Osteoblast (primary cell): ENCODE measurements around the gene RNF212. TPM values are rescaled to one million over a fixed set of nuclear protein-coding genes. Genes with fewer than 3 reads are reported as not detected.

Experiments
- DNase-seq: peaks from one replicate; pipeline ENCODE4 v3.0.0; 2011; ENCODE audit warnings: low spot score, mixed read lengths; ENCODE audit not compliant: insufficient read length; ENCODE audit errors: missing footprints
- H2AFZ ChIP-seq: 2 replicates; pipeline ENCODE4 v1.6.0; 2011; ENCODE audit warnings: mild to moderate bottlenecking, low read length
- H3K27ac ChIP-seq: 2 replicates; pipeline ENCODE4 v1.5.1; 2011; ENCODE audit warnings: mild to moderate bottlenecking, low read depth, low read length, moderate library complexity
- H3K27me3 ChIP-seq: 2 replicates; pipeline ENCODE4 v1.6.0; 2012; ENCODE audit warnings: mild to moderate bottlenecking, control low read depth, inconsistent platforms, low read length, moderate library complexity; ENCODE audit not compliant: insufficient read depth
- H3K36me3 ChIP-seq: 2 replicates; pipeline ENCODE4 v1.5.1; 2011; ENCODE audit warnings: mild to moderate bottlenecking, low read length, control low read depth, moderate library complexity; ENCODE audit not compliant: insufficient read depth
- H3K4me1 ChIP-seq: 2 replicates; pipeline ENCODE4 v1.5.1; 2011; ENCODE audit warnings: mild to moderate bottlenecking, low read length, control low read depth, moderate library complexity; ENCODE audit not compliant: insufficient read depth
- H3K4me2 ChIP-seq: 2 replicates; pipeline ENCODE4 v1.6.0; 2011; ENCODE audit warnings: mild to moderate bottlenecking, low read length; ENCODE audit not compliant: insufficient read depth
- H3K4me3 ChIP-seq: fragments of 200-600 bp; sonication (generic); 3 replicates; pipeline ENCODE4 v1.5.1; 2012; ENCODE audit warnings: mild to moderate bottlenecking, low read length, inconsistent platforms; ENCODE audit not compliant: insufficient read depth
- H3K79me2 ChIP-seq: 2 replicates; pipeline ENCODE4 v1.6.0; 2012; ENCODE audit warnings: mild to moderate bottlenecking, low read length, control low read depth, inconsistent platforms; ENCODE audit not compliant: insufficient read depth
- H3K9me3 ChIP-seq: 2 replicates; pipeline ENCODE4 v1.5.1; 2011; ENCODE audit warnings: low read depth, low read length, control low read depth
- H4K20me1 ChIP-seq: 2 replicates; pipeline ENCODE4 v1.6.0; 2012; ENCODE audit warnings: mild to moderate bottlenecking, low read length, control low read depth; ENCODE audit not compliant: insufficient read depth
- total RNA-seq: library from RNA; depleted of rRNA; stranded (reverse); fragments of >200 nt; gene quantifications from 2 replicates; pipeline ENCODE4 v1.2.3, GENCODE V29; 2012
- TF ChIP-seq, protein P1 (sequence below): IDR thresholded peaks from 2 replicates; pipeline ENCODE4 v1.5.1; 2011; ENCODE audit warnings: mild to moderate bottlenecking, low read depth, low read length, moderate library complexity; ENCODE audit errors: extremely low read depth

The RNF212 gene
- total RNA-seq, 1 donor: 7.6 TPM

DNA sequence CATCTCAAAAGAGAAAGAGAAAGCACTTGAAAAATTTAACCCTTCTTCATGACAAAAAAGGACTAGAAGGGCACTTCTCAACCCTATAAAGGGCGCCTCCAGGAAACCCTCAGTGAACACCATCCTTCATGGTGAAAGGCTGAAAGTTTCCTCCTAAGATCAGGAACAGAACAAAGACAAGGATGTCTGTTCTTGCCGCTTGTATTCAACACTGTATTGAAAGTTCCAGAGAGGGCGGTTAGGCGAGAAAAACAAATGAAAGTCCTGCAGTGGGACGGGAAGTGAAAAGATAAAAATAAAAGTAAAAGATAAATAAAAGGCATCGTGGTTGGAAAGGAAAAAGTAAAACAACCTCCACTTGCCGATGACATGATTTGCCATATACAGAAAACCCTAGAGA is 50.9 kb downstream of the RNF212 start:
- TF ChIP-seq, protein P1, sequence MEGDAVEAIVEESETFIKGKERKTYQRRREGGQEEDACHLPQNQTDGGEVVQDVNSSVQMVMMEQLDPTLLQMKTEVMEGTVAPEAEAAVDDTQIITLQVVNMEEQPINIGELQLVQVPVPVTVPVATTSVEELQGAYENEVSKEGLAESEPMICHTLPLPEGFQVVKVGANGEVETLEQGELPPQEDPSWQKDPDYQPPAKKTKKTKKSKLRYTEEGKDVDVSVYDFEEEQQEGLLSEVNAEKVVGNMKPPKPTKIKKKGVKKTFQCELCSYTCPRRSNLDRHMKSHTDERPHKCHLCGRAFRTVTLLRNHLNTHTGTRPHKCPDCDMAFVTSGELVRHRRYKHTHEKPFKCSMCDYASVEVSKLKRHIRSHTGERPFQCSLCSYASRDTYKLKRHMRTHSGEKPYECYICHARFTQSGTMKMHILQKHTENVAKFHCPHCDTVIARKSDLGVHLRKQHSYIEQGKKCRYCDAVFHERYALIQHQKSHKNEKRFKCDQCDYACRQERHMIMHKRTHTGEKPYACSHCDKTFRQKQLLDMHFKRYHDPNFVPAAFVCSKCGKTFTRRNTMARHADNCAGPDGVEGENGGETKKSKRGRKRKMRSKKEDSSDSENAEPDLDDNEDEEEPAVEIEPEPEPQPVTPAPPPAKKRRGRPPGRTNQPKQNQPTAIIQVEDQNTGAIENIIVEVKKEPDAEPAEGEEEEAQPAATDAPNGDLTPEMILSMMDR: no peak
- no peaks in the 10 kb centered on the region for H3K4me1 ChIP-seq
- peaks cover 63% of the 10 kb centered on the region for H3K27me3 ChIP-seq
- H3K36me3 ChIP-seq: no peaks in the 10 kb centered on the region
- DNase-seq: no peak
- no peak overlapping the region for H3K4me2 ChIP-seq
- H3K4me3 ChIP-seq: no peak overlapping the region
- no peak overlapping the region for H3K27ac ChIP-seq
- no peaks in the 10 kb centered on the region for H4K20me1 ChIP-seq
- H2AFZ ChIP-seq: no peak overlapping the region
- no peaks in the 10 kb centered on the region for H3K79me2 ChIP-seq
- no peaks in the 10 kb centered on the region for H3K9me3 ChIP-seq

DNA sequence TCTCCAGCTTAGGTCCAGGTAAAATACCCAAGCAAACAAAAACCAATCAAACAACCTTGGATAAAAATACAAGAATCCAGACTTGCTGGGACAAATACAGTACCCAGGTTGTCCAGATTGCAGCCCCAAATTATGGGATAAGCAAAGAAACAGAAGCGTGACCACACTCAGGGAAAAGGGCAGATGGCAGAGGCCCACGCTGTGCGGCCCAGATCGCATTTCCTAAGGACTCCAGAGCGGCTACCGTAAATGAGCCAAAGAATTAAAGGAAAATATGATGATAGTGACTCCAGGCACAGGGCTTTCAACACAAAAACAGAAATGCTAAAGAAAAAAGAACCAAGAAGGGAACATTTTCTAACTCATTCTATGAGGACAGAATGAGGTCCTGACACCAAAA is 51.6 kb downstream of the RNF212 start:
- H3K9me3 ChIP-seq: no peaks in the 10 kb centered on the region
- H3K27me3 ChIP-seq: peaks cover 65% of the 10 kb centered on the region
- no peaks in the 10 kb centered on the region for H3K4me1 ChIP-seq
- H3K4me3 ChIP-seq: no peak overlapping the region
- H3K36me3 ChIP-seq: no peaks in the 10 kb centered on the region
- no peaks in the 10 kb centered on the region for H3K79me2 ChIP-seq
- H2AFZ ChIP-seq: no peak overlapping the region
- TF ChIP-seq, protein P1: no peak
- H3K4me2 ChIP-seq: no peak overlapping the region
- H3K27ac ChIP-seq: no peak overlapping the region
- no peaks in the 10 kb centered on the region for H4K20me1 ChIP-seq
- DNase-seq: no peak

DNA sequence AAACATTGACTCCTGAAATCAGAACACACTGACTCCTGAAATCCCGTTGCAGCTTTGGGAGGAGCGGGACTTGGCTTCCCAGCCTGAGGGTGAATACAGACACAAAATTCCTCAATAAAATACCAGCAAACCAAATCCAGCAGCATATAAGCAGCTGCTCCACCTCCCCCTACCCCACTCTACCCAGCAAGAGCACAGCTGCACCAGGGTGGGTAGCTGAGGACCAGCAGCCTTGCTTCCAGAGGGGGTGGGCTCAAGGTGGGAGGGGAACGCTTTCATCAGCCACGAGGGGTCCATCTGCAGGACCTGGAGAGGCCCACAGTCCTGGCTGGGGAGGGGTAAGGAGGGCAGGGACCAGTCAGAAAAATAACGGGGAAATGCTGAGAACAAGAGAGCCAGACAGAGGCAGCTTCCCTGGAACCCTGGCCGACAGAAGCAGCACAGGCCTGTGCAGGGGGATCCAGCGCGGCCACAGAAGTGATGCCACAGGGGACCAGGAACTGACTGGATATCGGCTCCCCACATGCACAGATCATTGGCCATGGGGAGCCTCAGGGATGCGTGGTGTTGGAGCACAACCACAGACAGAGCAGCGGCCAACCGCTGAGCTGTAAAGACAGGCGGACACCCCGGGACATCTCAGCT is 52.2 kb downstream of the RNF212 start:
- H3K79me2 ChIP-seq: no peaks in the 10 kb centered on the region
- H3K27ac ChIP-seq: no peak overlapping the region
- H4K20me1 ChIP-seq: no peaks in the 10 kb centered on the region
- H3K4me2 ChIP-seq: no peak overlapping the region
- no peak overlapping the region for H3K4me3 ChIP-seq
- TF ChIP-seq, protein P1: no peak
- no peaks in the 10 kb centered on the region for H3K9me3 ChIP-seq
- DNase-seq: no peak
- no peaks in the 10 kb centered on the region for H3K4me1 ChIP-seq
- no peaks in the 10 kb centered on the region for H3K36me3 ChIP-seq
- peaks cover 61% of the 10 kb centered on the region for H3K27me3 ChIP-seq
- no peak overlapping the region for H2AFZ ChIP-seq

- no peak overlapping the region for H3K4me3 ChIP-seq
- TF ChIP-seq, protein P1: no peak
Observed at GRCh38 chr4:1060621-1061020, 52.7 kb downstream of the RNF212 start.

More at GRCh38 chr4:1060621-1061020, 52.7 kb downstream of the RNF212 start:
- Histone ChIP-seq H2AFZ (no peak overlapping the region), H3K27ac (no peak overlapping the region), H3K4me2 (no peak overlapping the region), H3K4me1 (no peaks in the 10 kb centered on the region), H3K79me2 (no peaks in the 10 kb centered on the region), H3K36me3 (no peaks in the 10 kb centered on the region), H3K9me3 (no peaks in the 10 kb centered on the region), H3K27me3 (peaks cover 62% of the 10 kb centered on the region), H4K20me1 (no peaks in the 10 kb centered on the region)
- no peak for DNase-seq
